Keratinocyte (primary cell): Measurements from ENCODE around the gene RAB8A. TPM values are rescaled to one million over a fixed set of nuclear protein-coding genes. Genes with fewer than 3 reads are reported as not detected.

ENCODE experiments used
- DNase-seq: peaks from one replicate; pipeline ENCODE4 v3.0.0-alpha.2; 2011; ENCODE audit warnings: low read depth, missing footprints, low spot score
- FAIRE-seq: peaks from 2 replicates; lab custom pipeline; 2011; peaks lifted over from hg19 to GRCh38; lab: Jason Lieb, UNC
- H2AFZ ChIP-seq: 2 replicates; pipeline ENCODE4 v1.6.0; 2012; ENCODE audit warnings: low read length, control low read depth, inconsistent platforms; ENCODE audit not compliant: control insufficient read depth
- H3K27ac ChIP-seq: 2 replicates; pipeline ENCODE4 v1.5.1; 2011; ENCODE audit warnings: low read length; ENCODE audit not compliant: control insufficient read depth, insufficient read depth
- H3K27me3 ChIP-seq: 3 replicates; pipeline ENCODE4 v1.6.0; 2011; ENCODE audit warnings: low read length; ENCODE audit not compliant: control insufficient read depth, insufficient read depth; ENCODE audit errors: extremely low read depth
- H3K36me3 ChIP-seq, 2 experiments: 2 replicates in 1 of 2; 3 replicates in 1 of 2; pipeline ENCODE4 v1.5.1; 2011; ENCODE audit warnings: low read length in 2 of 2, mild to moderate bottlenecking in 1 of 2; ENCODE audit not compliant: control insufficient read depth in 2 of 2, insufficient read depth in 2 of 2; ENCODE audit errors: extremely low read depth in 1 of 2
- H3K4me1 ChIP-seq: 3 replicates; pipeline ENCODE4 v1.5.1; 2011; ENCODE audit warnings: low read length; ENCODE audit not compliant: control insufficient read depth, insufficient read depth; ENCODE audit errors: extremely low read depth
- H3K4me2 ChIP-seq: 3 replicates; pipeline ENCODE4 v1.6.0; 2011; ENCODE audit warnings: low read depth, low read length; ENCODE audit not compliant: control insufficient read depth, insufficient read depth; ENCODE audit errors: extremely low read depth
- H3K4me3 ChIP-seq, 3 experiments: fragments of 200-600 bp in 1 of 3; sonication (generic) in 1 of 3; 2 replicates in 2 of 3; 3 replicates in 1 of 3; pipeline ENCODE4 v1.5.1; 2011 to 2016; ENCODE audit warnings: low read length in 3 of 3, mild to moderate bottlenecking in 3 of 3, control low read depth in 2 of 3, inconsistent platforms in 1 of 3, low read depth in 1 of 3, mixed read lengths in 1 of 3, mixed run types in 1 of 3, moderate library complexity in 1 of 3; ENCODE audit not compliant: control insufficient read depth in 2 of 3, insufficient read depth in 2 of 3; ENCODE audit errors: extremely low read depth in 1 of 3
- H3K79me2 ChIP-seq: 2 replicates; pipeline ENCODE4 v1.6.0; 2012; ENCODE audit warnings: low read length; ENCODE audit not compliant: control insufficient read depth, insufficient read depth
- H3K9ac ChIP-seq: 3 replicates; pipeline ENCODE4 v1.6.0; 2011; ENCODE audit warnings: low read length; ENCODE audit not compliant: control insufficient read depth, insufficient read depth; ENCODE audit errors: extremely low read depth
- H3K9me1 ChIP-seq: 3 replicates; pipeline ENCODE4 v1.6.0; 2011; ENCODE audit warnings: low read length; ENCODE audit not compliant: control insufficient read depth, insufficient read depth; ENCODE audit errors: extremely low read depth
- H3K9me3 ChIP-seq: 2 replicates; pipeline ENCODE4 v1.5.1; 2012; ENCODE audit warnings: low read depth, low read length; ENCODE audit not compliant: control insufficient read depth
- H4K20me1 ChIP-seq: 3 replicates; pipeline ENCODE4 v1.6.0; 2011; ENCODE audit warnings: low read length; ENCODE audit not compliant: control insufficient read depth, insufficient read depth; ENCODE audit errors: extremely low read depth
- CTCF ChIP-seq, 3 experiments: IDR thresholded peaks in 1 of 3; conservative IDR thresholded peaks in 1 of 3; optimal IDR thresholded peaks in 1 of 3; 2 replicates in 2 of 3; 3 replicates in 1 of 3; pipeline versions ENCODE3 to v1.5.1; 2011; ENCODE audit warnings: low read length in 3 of 3, mild to moderate bottlenecking in 3 of 3, moderate library complexity in 2 of 3, control low read depth in 1 of 3, inconsistent platforms in 1 of 3; ENCODE audit not compliant: insufficient read depth in 2 of 3; ENCODE audit errors: extremely low read depth in 1 of 3
- EZH2 ChIP-seq: IDR thresholded peaks from one replicate; pipeline ENCODE4 v1.6.1; 2012; ENCODE audit warnings: inconsistent platforms, mild to moderate bottlenecking, low read length, moderate library complexity
- dilution Hi-C: fragments of 300-500 bp; cut with MboI; formaldehyde crosslinking; loops from one replicate; pipeline ENCODE4 v1.7.0; 2020; ENCODE audit warnings: low sequenced_read_pairs; ENCODE audit not compliant: extremely low pct_ligation_motif_present
- polyA plus RNA-seq, 5 experiments: library from polyadenylated mRNA; depleted of rRNA in 3 of 5; stranded (reverse) in 3 of 5; stranded (forward) in 1 of 5; unstranded in 1 of 5; fragments of >200 nt; gene quantifications; 1 replicate in 1 of 5; 2 replicates in 3 of 5; 3 replicates in 1 of 5; pipeline versions ENCODE4 v1.2.1 to v1.2.3, GENCODE V29; 2011 to 2012; ENCODE audit warnings: missing spikeins in 2 of 5, low read depth in 1 of 5, low replicate concordance in 1 of 5

The RAB8A gene
- polyA plus RNA-seq, 1 donor (not counting 4 experiments of a cell fraction or from before 2014, with no cell fraction given): 95.1 TPM

DNA sequence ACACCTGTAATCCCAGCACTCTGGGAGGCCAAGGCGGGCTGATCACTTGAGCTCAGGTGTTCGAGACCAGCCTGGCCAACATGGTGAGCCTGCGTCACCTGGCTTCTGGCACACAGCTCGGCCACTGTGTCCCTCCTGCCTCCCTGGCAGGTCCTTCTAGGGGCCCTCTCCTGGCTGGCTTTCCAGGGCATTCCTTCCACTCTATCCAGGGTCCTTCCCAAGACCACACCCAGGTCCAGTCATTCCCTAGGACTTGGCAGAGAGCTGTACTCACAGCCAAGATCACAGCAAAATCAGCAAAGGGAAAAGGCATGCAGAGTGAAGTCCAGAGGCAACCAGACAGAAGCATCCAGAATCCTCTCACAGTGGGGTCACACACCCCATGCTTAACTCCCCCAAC is 22.1 kb downstream of the RAB8A start:
- Histone ChIP-seq H3K79me2 (no peaks in the 10 kb centered on the region), H3K36me3 (peaks cover 28 to 43% of the 10 kb centered on the region in 2 experiments), H3K4me3 (no peak overlapping the region), H3K9me3 (no peaks in the 10 kb centered on the region), H3K4me1 (no peaks in the 10 kb centered on the region), H3K4me2 (no peak overlapping the region), H2AFZ (no peak overlapping the region), H3K27ac (no peak overlapping the region), H4K20me1 (peaks cover 4% of the 10 kb centered on the region), H3K9ac (no peak overlapping the region), H3K9me1 (no peaks in the 10 kb centered on the region), H3K27me3 (no peaks in the 10 kb centered on the region)
- TF ChIP-seq EZH2: no peak
- no peak for TF ChIP-seq CTCF (optimal IDR thresholded peaks at IDR 0.05 in 1 of 3, IDR thresholded peaks at IDR 0.05 in 1 of 3, conservative IDR thresholded peaks at IDR 0.05 in 1 of 3; ENCODE audit: extremely low read depth in 1 of 3, insufficient read depth in 2 of 3, low read length in 3 of 3)
- DNase-seq (no peak), FAIRE-seq (no peak)
- dilution Hi-C loops: no loop called here

DNA sequence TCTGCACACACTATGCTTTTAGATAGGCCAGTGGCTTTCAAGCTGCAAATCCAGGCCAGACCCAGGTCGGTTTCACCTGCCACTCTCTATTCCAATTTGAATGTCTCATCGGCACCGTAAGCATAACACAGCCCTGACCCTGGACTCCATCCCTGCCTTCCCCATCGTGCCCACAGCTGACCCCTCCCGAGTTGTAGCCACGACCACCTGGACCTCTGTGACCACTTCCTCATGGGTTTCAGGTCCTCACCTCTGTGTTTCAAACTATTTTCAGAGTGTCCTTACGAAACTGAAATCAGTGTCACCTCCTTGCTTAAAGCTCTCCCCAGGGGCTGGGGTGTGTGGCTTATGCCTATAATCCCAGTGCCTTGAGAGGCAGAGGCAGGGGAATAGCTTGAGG is 22.8 kb downstream of the RAB8A start:
- Histone ChIP-seq H3K9me1 (no peaks in the 10 kb centered on the region), H3K9ac (no peak overlapping the region), H3K79me2 (no peaks in the 10 kb centered on the region), H2AFZ (no peak overlapping the region), H3K27ac (no peak overlapping the region), H3K4me1 (no peaks in the 10 kb centered on the region), H3K27me3 (no peaks in the 10 kb centered on the region), H3K9me3 (no peaks in the 10 kb centered on the region), H3K4me2 (no peak overlapping the region), H3K4me3 (no peak overlapping the region), H4K20me1 (peaks cover 4% of the 10 kb centered on the region), H3K36me3 (peaks cover 22 to 38% of the 10 kb centered on the region in 2 experiments)
- TF ChIP-seq CTCF (optimal IDR thresholded peaks at IDR 0.05 in 1 of 3, IDR thresholded peaks at IDR 0.05 in 1 of 3, conservative IDR thresholded peaks at IDR 0.05 in 1 of 3; ENCODE audit: extremely low read depth in 1 of 3, insufficient read depth in 2 of 3, low read length in 3 of 3) (no peak), EZH2 (no peak)
- FAIRE-seq: no peak
- DNase-seq: no peak
- dilution Hi-C loops: no loop called here
